Stimulated activated CD4-positive, alpha-beta T cell treated with anti-CD3 and anti-CD28 coated beads, TNF-alpha, amount 100 ng/mL, for 4 hours (primary cell): ENCODE measurements around the gene TBC1D16.

Experiments used
- DNase-seq, 3 experiments: peaks; one replicate each; pipeline ENCODE4 v3.0.0-alpha.2; 2020; ENCODE audit warnings: low read depth in 3 of 3

Gene TBC1D16

GRCh38 chr17:80025796-80026195 is 9.9 kb downstream of the TBC1D16 start:
- no peak for DNase-seq

GRCh38 chr17:80025140-80025539 is 10.5 kb downstream of the TBC1D16 start:
- DNase-seq = no peak

GRCh38 chr17:80024206-80024972 is 11.3 kb downstream of the TBC1D16 start:
- DNase-seq = no peak

GRCh38 chr17:80023481-80024205 is 12.0 kb downstream of the TBC1D16 start:
- no peak for DNase-seq

- no peak for DNase-seq
Observed at GRCh38 chr17:80021600-80021999, 14.1 kb downstream of the TBC1D16 start.

- no peak for DNase-seq
Observed at GRCh38 chr17:80018917-80019651, 16.6 kb downstream of the TBC1D16 start.

GRCh38 chr17:80017226-80018010 is 18.3 kb downstream of the TBC1D16 start:
- DNase-seq = no peak

- no peak for DNase-seq
Observed at GRCh38 chr17:80012765-80013741, 22.6 kb downstream of the TBC1D16 start.

- no peak for DNase-seq
Observed at GRCh38 chr17:80011989-80012555, 23.6 kb downstream of the TBC1D16 start.

- no peak for DNase-seq
Observed at GRCh38 chr17:80010283-80010858, 25.3 kb downstream of the TBC1D16 start.

- DNase-seq = no peak
Observed at GRCh38 chr17:80009391-80010282, 26.0 kb downstream of the TBC1D16 start.

GRCh38 chr17:80008848-80009247 is 26.8 kb downstream of the TBC1D16 start:
- no peak for DNase-seq

GRCh38 chr17:80008383-80008840 is 27.3 kb downstream of the TBC1D16 start:
- DNase-seq = peak; percentile 49 to 67 (median 66)

- no peak for DNase-seq
Observed at GRCh38 chr17:80007939-80008338, 27.7 kb downstream of the TBC1D16 start.

- no peak for DNase-seq
Observed at GRCh38 chr17:80006811-80007752, 28.6 kb downstream of the TBC1D16 start.

- DNase-seq = no peak
Observed at GRCh38 chr17:80006339-80006720, 29.3 kb downstream of the TBC1D16 start.
